BLaER1 treated with 17β-estradiol and CSF1 and Interleukin-3, amounts not matched to agents 10 nM and 100 nM (cell line): ENCODE results near the gene SHISAL1.

ENCODE experiments used
- H3K27ac ChIP-seq, 11 experiments: shearing (Covaris generic); formaldehyde crosslinking; 2 replicates each; pipeline ENCODE4 v1.8.1; 2022
- H3K27me3 ChIP-seq, 11 experiments: shearing (Covaris generic); formaldehyde crosslinking; 2 replicates each; pipeline ENCODE4 v1.8.1; 2022
- H3K36me3 ChIP-seq, 11 experiments: shearing (Covaris generic); formaldehyde crosslinking; 2 replicates each; pipeline ENCODE4 v1.8.1; 2022
- H3K4me1 ChIP-seq, 10 experiments: shearing (Covaris generic); formaldehyde crosslinking; 2 replicates each; pipeline ENCODE4 v1.8.1; 2022
- H3K4me2 ChIP-seq, 11 experiments: shearing (Covaris generic); formaldehyde crosslinking; 2 replicates each; pipeline ENCODE4 v1.8.1; 2022
- H3K4me3 ChIP-seq, 10 experiments: shearing (Covaris generic); formaldehyde crosslinking; 2 replicates each; pipeline ENCODE4 v1.8.1; 2022
- H3K9ac ChIP-seq, 11 experiments: shearing (Covaris generic); formaldehyde crosslinking; 2 replicates each; pipeline ENCODE4 v1.8.1; 2022
- H3K9me3 ChIP-seq, 11 experiments: shearing (Covaris generic); formaldehyde crosslinking; replicated peaks in 1 of 11; 2 replicates each; pipeline ENCODE4 v1.8.1; 2022
- H4K20me1 ChIP-seq, 11 experiments: shearing (Covaris generic); formaldehyde crosslinking; 2 replicates each; pipeline ENCODE4 v1.8.1; 2022
- Cebpa-rat ChIP-seq, 11 experiments: shearing (Covaris generic); IDR thresholded peaks; 2 replicates each; pipeline ENCODE4 v1.8.1; 2022

SHISAL1 gene

DNA sequence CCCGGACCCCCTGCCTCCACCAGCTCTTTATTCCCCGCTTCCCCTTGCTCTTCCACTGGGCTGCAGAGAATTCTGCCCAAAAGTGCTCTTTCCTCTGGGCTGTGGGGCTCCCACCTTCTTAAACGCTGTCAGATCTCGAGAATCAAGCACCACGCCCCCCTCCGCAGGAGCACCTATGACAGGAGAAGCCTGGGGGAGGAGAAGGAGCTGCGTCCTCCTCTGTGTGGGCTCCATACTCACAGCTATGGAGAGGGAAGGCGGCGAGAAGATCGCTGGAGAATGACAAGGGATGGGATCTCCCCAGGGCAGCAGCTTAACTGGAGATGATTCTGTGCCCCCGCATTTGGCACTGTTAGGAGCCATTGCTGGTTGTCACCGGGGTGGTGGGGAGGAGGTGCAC is 19.7 kb downstream of the SHISAL1 start:
- no peak for TF ChIP-seq Cebpa-rat (IDR thresholded peaks at IDR 0.05)
- H3K36me3 ChIP-seq, result no peaks in the 10 kb centered on the region
- peaks cover 10 to 31% (median 20%) of the 10 kb centered on the region in 10 experiments for H3K4me1 ChIP-seq
- H3K9me3 ChIP-seq, result peaks cover 8 to 15% (median 11%) of the 10 kb centered on the region in 11 experiments; a peak in 21 of 22 replicates
- H3K27ac ChIP-seq, result no peak overlapping the region
- H3K4me2 ChIP-seq, result no peak overlapping the region
- no peaks in the 10 kb centered on the region; a peak in 2 of 22 replicates for H3K27me3 ChIP-seq
- H4K20me1 ChIP-seq, result no peaks in the 10 kb centered on the region
- H3K9ac ChIP-seq, result no peak overlapping the region
- H3K4me3 ChIP-seq, result no peak overlapping the region

DNA sequence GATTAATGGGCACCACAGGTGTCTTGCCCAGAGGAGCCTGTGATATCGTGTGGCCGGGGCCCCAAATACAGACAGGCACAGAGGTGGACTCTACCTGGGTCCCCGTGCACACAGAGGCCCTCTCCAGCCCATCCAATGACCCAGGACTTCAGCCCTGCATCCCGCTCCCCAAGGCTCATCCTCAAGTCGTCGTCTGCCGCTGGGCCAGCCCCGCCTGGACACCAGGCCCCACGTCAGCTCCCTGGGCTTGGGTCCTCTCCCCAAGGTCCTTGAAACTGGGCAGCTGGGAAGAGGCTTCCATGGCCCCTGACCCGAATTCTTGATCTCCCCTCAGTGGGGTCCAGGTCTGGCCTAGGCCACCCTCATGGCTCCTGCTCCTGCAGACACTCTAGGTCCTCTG is 20.2 kb downstream of the SHISAL1 start:
- no peak overlapping the region for H3K4me3 ChIP-seq
- no peak for TF ChIP-seq Cebpa-rat (IDR thresholded peaks at IDR 0.05)
- no peaks in the 10 kb centered on the region for H3K36me3 ChIP-seq
- H3K27me3 ChIP-seq, result no peaks in the 10 kb centered on the region; a peak in 2 of 22 replicates
- no peaks in the 10 kb centered on the region for H4K20me1 ChIP-seq
- H3K27ac ChIP-seq, result no peak overlapping the region
- H3K9me3 ChIP-seq, result peaks cover 8 to 15% (median 11%) of the 10 kb centered on the region in 11 experiments; a peak in 21 of 22 replicates
- H3K4me1 ChIP-seq, result peaks cover 10 to 31% (median 20%) of the 10 kb centered on the region in 10 experiments
- no peak overlapping the region for H3K4me2 ChIP-seq
- no peak overlapping the region for H3K9ac ChIP-seq

DNA sequence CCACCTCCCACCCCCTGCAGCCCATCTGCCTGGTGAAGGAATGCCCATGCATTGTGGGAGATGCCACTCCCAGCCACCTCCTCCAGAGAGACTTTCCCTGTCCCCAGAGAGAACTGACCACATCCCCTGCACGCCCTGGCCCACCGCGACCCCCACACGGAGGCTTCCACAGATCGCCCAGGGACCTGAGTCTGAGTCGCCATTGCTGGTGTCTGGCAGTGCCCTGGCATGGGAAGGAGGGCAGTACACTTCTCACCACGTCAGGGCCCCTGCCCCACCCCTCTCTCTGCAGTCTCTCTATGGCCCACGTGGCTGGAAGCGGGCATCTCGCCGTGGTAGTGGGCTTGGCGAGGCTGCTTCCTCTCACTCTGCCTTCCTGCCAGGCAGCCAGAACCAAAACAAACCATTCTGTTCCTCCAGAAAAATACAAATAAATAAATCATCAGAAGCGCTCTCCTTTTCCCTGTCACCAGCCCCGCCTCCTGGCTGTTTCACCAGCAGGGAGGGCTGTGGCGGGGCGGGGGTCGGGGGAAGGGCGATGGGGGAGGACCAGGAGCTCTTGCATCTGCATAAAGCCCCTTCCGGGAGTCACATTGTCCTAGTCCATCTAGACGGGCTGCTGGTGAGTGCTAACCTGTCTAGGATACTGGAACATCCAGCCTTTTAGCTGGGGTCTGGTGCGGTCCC is 20.9 kb downstream of the SHISAL1 start:
- peaks cover 8 to 15% (median 11%) of the 10 kb centered on the region in 11 experiments; a peak in 21 of 22 replicates for H3K9me3 ChIP-seq
- peak overlapping the region; percentile 44 to 79 (median 65) for H3K4me2 ChIP-seq
- peak overlapping the region in 4 of 11 experiments; percentile 33 to 66 (median 62); a peak in 7 of 22 replicates for H3K27ac ChIP-seq
- H3K4me3 ChIP-seq, result no peak overlapping the region
- TF ChIP-seq Cebpa-rat (IDR thresholded peaks at IDR 0.05), result no peak
- peak overlapping the region in 3 of 11 experiments; percentile 13 to 21 (median 20); a peak in 1 of 22 replicates for H3K9ac ChIP-seq
- H3K4me1 ChIP-seq, result peaks cover 10 to 34% (median 20%) of the 10 kb centered on the region in 10 experiments
- H4K20me1 ChIP-seq, result no peaks in the 10 kb centered on the region; a peak in 1 of 22 replicates
- no peaks in the 10 kb centered on the region for H3K36me3 ChIP-seq
- peaks cover 0 to 3% (median 0%) of the 10 kb centered on the region in 11 experiments; a peak in 3 of 22 replicates for H3K27me3 ChIP-seq

DNA sequence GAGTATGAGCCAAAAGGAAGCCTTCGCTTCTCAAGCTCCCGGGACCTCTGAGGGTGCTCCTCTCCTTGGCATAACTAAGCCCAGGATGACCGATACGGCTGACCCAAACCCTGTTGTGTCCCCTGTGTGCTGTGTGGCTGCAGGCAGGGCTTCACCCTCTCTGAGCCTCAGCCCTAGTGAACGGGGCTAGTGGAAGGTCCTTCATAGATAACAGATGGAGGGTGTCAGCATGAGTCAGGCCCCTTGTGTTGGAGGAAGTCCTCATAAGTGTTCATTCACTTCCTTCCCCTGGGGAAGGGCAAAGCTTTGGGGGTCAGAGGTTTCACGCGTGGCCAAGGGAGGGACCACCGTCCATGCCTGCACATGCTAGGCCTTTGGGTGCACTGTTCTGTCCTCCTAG is 21.5 kb downstream of the SHISAL1 start:
- Histone ChIP-seq H4K20me1 (peaks cover 0 to 2% (median 0%) of the 10 kb centered on the region in 11 experiments; a peak in 1 of 22 replicates), H3K27ac (peak overlapping the region in 4 of 11 experiments; percentile 33 to 66 (median 62); a peak in 7 of 22 replicates), H3K27me3 (peaks cover 0 to 8% (median 0%) of the 10 kb centered on the region in 11 experiments; a peak in 4 of 22 replicates), H3K36me3 (no peaks in the 10 kb centered on the region), H3K9me3 (peaks cover 8 to 15% (median 11%) of the 10 kb centered on the region in 11 experiments; a peak in 21 of 22 replicates), H3K4me3 (no peak overlapping the region), H3K9ac (peak overlapping the region in 1 of 11 experiments; percentile 13; a peak in 1 of 22 replicates), H3K4me2 (peak overlapping the region; percentile 44 to 79 (median 65)), H3K4me1 (peaks cover 10 to 39% (median 20%) of the 10 kb centered on the region in 10 experiments)
- no peak for TF ChIP-seq Cebpa-rat (IDR thresholded peaks at IDR 0.05)

DNA sequence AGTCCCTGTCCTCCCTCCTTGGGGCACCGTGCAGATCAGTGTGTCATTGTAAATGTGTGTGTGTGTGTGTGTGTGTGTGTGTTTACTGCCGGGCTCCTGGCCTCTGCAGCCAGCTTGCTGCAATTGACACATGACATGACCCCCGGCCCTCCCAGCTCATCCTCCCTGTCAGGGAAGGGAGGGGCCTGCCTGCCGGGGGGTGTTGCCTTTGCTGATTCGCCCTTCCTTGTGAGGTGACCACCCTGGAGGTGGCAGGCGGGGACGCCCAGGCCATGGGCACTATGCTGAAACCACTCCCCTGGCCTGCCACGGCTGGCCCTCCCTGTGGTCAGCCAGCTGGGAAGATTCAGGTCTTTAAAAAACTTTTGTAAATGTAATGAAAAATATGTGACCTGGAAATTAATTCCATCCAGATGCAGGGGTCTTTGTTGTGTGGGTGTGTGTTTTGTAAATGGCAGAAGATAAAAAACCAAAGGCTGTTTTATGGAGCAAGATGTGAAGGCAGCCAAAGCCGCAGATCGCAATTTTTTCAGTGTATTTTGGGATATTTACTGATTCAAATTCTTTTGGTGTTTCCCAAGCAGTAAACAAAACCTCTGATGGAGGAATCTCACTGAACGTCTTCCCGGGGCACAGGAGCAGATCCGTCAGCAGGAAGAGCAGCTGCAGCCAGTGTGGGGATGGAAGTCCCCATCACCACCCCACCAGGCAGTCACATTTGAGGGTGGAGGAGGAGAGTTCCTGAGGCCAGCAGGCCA is 23.2 kb downstream of the SHISAL1 start:
- TF ChIP-seq Cebpa-rat (IDR thresholded peaks at IDR 0.05), result no peak
- H3K36me3 ChIP-seq, result no peaks in the 10 kb centered on the region
- H3K27ac ChIP-seq, result no peak overlapping the region
- H3K4me3 ChIP-seq, result no peak overlapping the region
- H3K4me1 ChIP-seq, result peaks cover 19 to 54% (median 31%) of the 10 kb centered on the region in 10 experiments
- peaks cover 7 to 13% (median 9%) of the 10 kb centered on the region in 11 experiments; a peak in 21 of 22 replicates for H3K9me3 ChIP-seq
- no peak overlapping the region for H3K9ac ChIP-seq
- peaks cover 0 to 12% (median under 1%) of the 10 kb centered on the region in 11 experiments; a peak in 14 of 22 replicates for H3K27me3 ChIP-seq
- peak overlapping the region in 4 of 11 experiments; percentile 24 to 78 (median 56); a peak in 5 of 22 replicates for H3K4me2 ChIP-seq
- H4K20me1 ChIP-seq, result peaks cover 0 to 10% (median 0%) of the 10 kb centered on the region in 11 experiments; a peak in 3 of 22 replicates

DNA sequence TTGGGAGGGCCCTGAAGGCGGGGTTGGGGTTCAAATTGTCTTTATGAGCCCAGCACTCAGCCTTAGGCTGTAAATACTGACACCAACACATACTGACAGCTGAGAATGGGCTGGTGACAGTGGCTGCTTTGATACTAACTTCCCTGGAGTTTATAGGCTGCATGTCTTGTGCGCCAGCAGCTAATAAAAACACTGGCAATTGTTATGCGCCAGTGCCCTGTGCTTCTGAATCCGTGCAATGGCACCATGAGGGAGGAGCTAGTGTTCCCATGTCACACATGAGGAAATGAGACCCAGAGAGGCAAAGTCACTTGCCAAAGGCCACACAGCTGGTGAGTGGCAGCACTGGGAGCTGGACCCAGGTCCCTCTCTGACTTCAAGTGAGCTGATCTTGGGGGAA is 23.8 kb downstream of the SHISAL1 start:
- Histone ChIP-seq H3K27me3 (peaks cover 6 to 18% (median 7%) of the 10 kb centered on the region in 11 experiments; a peak in 21 of 22 replicates), H3K27ac (no peak overlapping the region), H3K4me2 (peak overlapping the region in 3 of 11 experiments; percentile 24 to 78 (median 43); a peak in 2 of 22 replicates)

DNA sequence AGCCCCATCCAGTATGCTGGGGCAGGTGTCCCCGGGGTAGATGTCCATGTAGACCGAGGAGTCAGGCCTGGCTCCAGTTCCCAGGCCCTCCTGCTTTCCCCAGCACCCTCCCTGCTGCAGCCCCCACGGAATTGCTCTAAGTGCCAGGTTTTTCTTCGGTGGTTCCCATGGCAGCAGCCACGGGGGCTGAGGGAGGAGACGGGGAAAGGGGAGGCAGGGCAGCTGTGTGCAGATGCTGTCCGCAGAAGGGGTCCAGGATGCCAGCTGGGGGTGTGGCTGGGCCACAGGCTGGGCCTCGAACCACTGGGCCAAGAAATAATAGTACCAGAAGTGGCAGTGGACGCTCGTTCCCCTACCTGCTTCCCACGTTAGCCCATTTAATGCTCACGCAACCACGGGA is 25.0 kb downstream of the SHISAL1 start:
- H3K9ac ChIP-seq, result no peak overlapping the region

More for the DNA sequence above, 23.8 kb downstream of the SHISAL1 start:
- peaks cover 0 to 17% (median 0%) of the 10 kb centered on the region in 11 experiments; a peak in 3 of 22 replicates for H4K20me1 ChIP-seq
- H3K9ac ChIP-seq, result no peak overlapping the region
- H3K4me3 ChIP-seq, result no peak overlapping the region
- no peak for TF ChIP-seq Cebpa-rat (IDR thresholded peaks at IDR 0.05)
- H3K9me3 ChIP-seq, result peaks cover under 1 to 7% (median 2%) of the 10 kb centered on the region in 11 experiments; a peak in 17 of 22 replicates
- no peaks in the 10 kb centered on the region for H3K36me3 ChIP-seq
- peaks cover 22 to 54% (median 34%) of the 10 kb centered on the region in 10 experiments for H3K4me1 ChIP-seq

DNA sequence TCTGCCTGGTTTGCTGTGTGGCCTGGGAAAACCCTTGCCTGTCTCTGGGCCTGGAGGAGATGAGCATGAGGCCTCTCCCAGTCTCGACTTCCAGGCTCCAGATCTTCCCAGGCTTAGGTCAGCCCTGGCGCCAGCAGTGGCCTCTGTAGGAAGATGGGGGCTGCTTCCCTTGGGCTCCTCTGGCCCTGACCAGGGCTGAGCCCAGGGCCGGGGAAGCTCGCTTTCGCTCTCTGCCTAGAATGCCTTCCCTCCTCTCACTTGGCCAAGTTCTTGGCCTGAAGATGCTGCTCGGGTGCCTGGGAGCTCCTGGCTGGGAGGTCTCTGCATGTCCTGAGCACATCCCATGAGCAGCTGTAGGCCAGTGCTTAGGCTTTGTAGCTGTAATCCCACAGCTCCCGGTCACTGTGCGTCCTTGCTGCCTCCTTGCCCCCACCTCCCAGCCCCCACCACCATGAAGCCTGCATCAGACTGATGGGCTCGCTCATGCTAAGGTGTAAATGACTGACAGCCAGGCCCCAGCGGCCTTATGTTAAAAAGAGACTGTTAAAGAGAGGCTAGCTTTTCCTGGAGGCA is 25.5 kb downstream of the SHISAL1 start:
- Histone ChIP-seq H3K27ac (no peak overlapping the region), H3K4me2 (peak overlapping the region in 2 of 11 experiments; percentile 34 to 48; a peak in 2 of 22 replicates), H3K36me3 (no peaks in the 10 kb centered on the region), H3K9me3 (no peaks in the 10 kb centered on the region), H3K9ac (peak overlapping the region in 1 of 11 experiments; percentile 45; a peak in 1 of 22 replicates), H3K27me3 (peaks cover 23 to 36% (median 24%) of the 10 kb centered on the region in 11 experiments), H4K20me1 (peaks cover 0 to 34% (median 10%) of the 10 kb centered on the region in 11 experiments; a peak in 14 of 22 replicates), H3K4me3 (no peak overlapping the region), H3K4me1 (peaks cover 32 to 65% (median 45%) of the 10 kb centered on the region in 10 experiments)
- TF ChIP-seq Cebpa-rat (IDR thresholded peaks at IDR 0.05), result no peak

More for the DNA sequence above, 25.0 kb downstream of the SHISAL1 start:
- H3K27ac ChIP-seq, result no peak overlapping the region
- peaks cover 17 to 30% (median 19%) of the 10 kb centered on the region in 11 experiments for H3K27me3 ChIP-seq
- no peaks in the 10 kb centered on the region for H3K9me3 ChIP-seq
- H3K4me1 ChIP-seq, result peaks cover 27 to 60% (median 40%) of the 10 kb centered on the region in 10 experiments
- no peak overlapping the region for H3K4me2 ChIP-seq
- no peaks in the 10 kb centered on the region for H3K36me3 ChIP-seq
- no peak for TF ChIP-seq Cebpa-rat (IDR thresholded peaks at IDR 0.05)
- peaks cover 0 to 28% (median 6%) of the 10 kb centered on the region in 11 experiments; a peak in 11 of 22 replicates for H4K20me1 ChIP-seq
- H3K4me3 ChIP-seq, result no peak overlapping the region
